Activated gamma-delta T cell treated with anti-CD3 and anti-CD28 coated beads, Interleukin-2, amount 50 U/mL, for 16 hours (primary cell): ENCODE measurements around the gene FBXO8.
"Not testable (repeated sequence)": the region's sequence is repeated elsewhere in the genome, so short reads cannot be mapped to it uniquely, and the experiment has no call there.

Experiments used
- DNase-seq: peaks from one replicate; pipeline ENCODE4 v3.0.0-alpha.2; 2020; ENCODE audit warnings: low read depth

Gene FBXO8

GRCh38 chr4:174283507-174284471 is at the start of gene FBXO8, which contains the start of gene CEP44:
Gene FBXO8, minus strand, starts transcription at chr4:174283667. Its CDS starts 20,575 bp downstream, at chr4:174263092.
Gene CEP44, plus strand, starts transcription at chr4:174283911. Its CDS starts 15,211 bp downstream, at chr4:174299122.
- peak; percentile 34 for DNase-seq

GRCh38 chr4:174332741-174333493 is 49.5 kb upstream of the FBXO8 start:
- DNase-seq, result no peak

- DNase-seq, result no peak
Measured at GRCh38 chr4:174324725-174325124, 41.3 kb upstream of the FBXO8 start.

- no peak for DNase-seq
Measured at GRCh38 chr4:174324236-174324635, 40.8 kb upstream of the FBXO8 start.

GRCh38 chr4:174320494-174321199 is 37.2 kb upstream of the FBXO8 start:
- no peak for DNase-seq

- DNase-seq, result no peak
Measured at GRCh38 chr4:174318829-174319764, 35.6 kb upstream of the FBXO8 start.

GRCh38 chr4:174317531-174317930 is 34.1 kb upstream of the FBXO8 start:
- DNase-seq, result no peak

GRCh38 chr4:174316954-174317353 is 33.5 kb upstream of the FBXO8 start:
- no peak for DNase-seq

GRCh38 chr4:174316546-174316945 is 33.1 kb upstream of the FBXO8 start:
- DNase-seq, result no peak

- no peak for DNase-seq
Measured at GRCh38 chr4:174314770-174315169, 31.3 kb upstream of the FBXO8 start.

- no peak for DNase-seq
Measured at GRCh38 chr4:174314274-174314673, 30.8 kb upstream of the FBXO8 start.

- no peak for DNase-seq
Measured at GRCh38 chr4:174312993-174313392, 29.5 kb upstream of the FBXO8 start.

- no peak for DNase-seq
Measured at GRCh38 chr4:174307694-174308093, 24.2 kb upstream of the FBXO8 start.

- DNase-seq, result no peak
Measured at GRCh38 chr4:174305961-174306360, 22.5 kb upstream of the FBXO8 start.

GRCh38 chr4:174304664-174305063 is 21.2 kb upstream of the FBXO8 start:
- no peak for DNase-seq

- DNase-seq, result no peak
Measured at GRCh38 chr4:174303687-174304086, 20.2 kb upstream of the FBXO8 start.

GRCh38 chr4:174295142-174295541 is 11.7 kb upstream of the FBXO8 start:
- not testable (repeated sequence) for DNase-seq

GRCh38 chr4:174294641-174295040 is 11.2 kb upstream of the FBXO8 start:
- DNase-seq, result not testable (repeated sequence)

GRCh38 chr4:174292473-174292872 is 9.0 kb upstream of the FBXO8 start:
- DNase-seq, result no peak

GRCh38 chr4:174286870-174287269 is 3.4 kb upstream of the FBXO8 start:
- no peak for DNase-seq

- DNase-seq, result no peak
Measured at GRCh38 chr4:174284487-174284886, 1.0 kb upstream of the FBXO8 start.
